Measurements from ENCODE around the gene PLEKHG1. TPM values are rescaled to one million over a fixed set of nuclear protein-coding genes. Genes with fewer than 3 reads are reported as not detected.

Gene PLEKHG1
- total and polyA plus RNA-seq, 8 donors = 1.3 to 6.4 (median 2.6) TPM

GRCh38 chr6:150624191-150624590, 24.5 kb downstream of the PLEKHG1 start:
- peaks cover 0 to 9% (median 0%) of the 10 kb centered on the region in 3 donors for H3K4me1 ChIP-seq
- WGBS, 2 donors = 65 to 78% methylated on average over 5 of the region's 5 CpGs
- no peaks in the 10 kb centered on the region for H3K9me3 ChIP-seq
- H3K36me3 ChIP-seq = no peaks in the 10 kb centered on the region
- ATAC-seq = no peak
- no peak overlapping the region for H3K27ac ChIP-seq
- no peak for TF ChIP-seq CTCF (IDR thresholded peaks at IDR 0.05)
- no peak overlapping the region for H3K4me3 ChIP-seq
- no peaks in the 10 kb centered on the region for H3K27me3 ChIP-seq
- FAIRE-seq = no peak
- intact Hi-C loops (cut with DNase I) = no loop called here
- DNase-seq = no peak

GRCh38 chr6:150625927-150626326, 26.2 kb downstream of the PLEKHG1 start:
- WGBS, 2 donors = 85 to 89% methylated on average over 4 of the region's 4 CpGs
- Histone ChIP-seq H3K9me3 (no peaks in the 10 kb centered on the region), H3K4me1 (peaks cover 0 to 9% (median 0%) of the 10 kb centered on the region in 3 donors), H3K4me3 (no peak overlapping the region), H3K36me3 (no peaks in the 10 kb centered on the region), H3K27ac (no peak overlapping the region), H3K27me3 (no peaks in the 10 kb centered on the region)
- no peak for DNase-seq
- no peak for TF ChIP-seq CTCF (IDR thresholded peaks at IDR 0.05)
- no peak for FAIRE-seq
- ATAC-seq = no peak
- intact Hi-C loops (cut with DNase I) = no loop called here

- peak overlapping the region in 1 of 4 donors; percentile 37 for H3K27ac ChIP-seq
- DNase-seq (no peak), ATAC-seq (no peak), FAIRE-seq (no peak)
- H3K36me3 ChIP-seq = no peaks in the 10 kb centered on the region
- peaks cover 0 to 9% (median 0%) of the 10 kb centered on the region in 3 donors for H3K4me1 ChIP-seq
- H3K4me3 ChIP-seq = no peak overlapping the region
- H3K9me3 ChIP-seq = no peaks in the 10 kb centered on the region
- intact Hi-C loops (cut with DNase I) = no loop called here
- no peaks in the 10 kb centered on the region for H3K27me3 ChIP-seq
- no peak for TF ChIP-seq CTCF (IDR thresholded peaks at IDR 0.05)
Measured at GRCh38 chr6:150627154-150627553, 27.5 kb downstream of the PLEKHG1 start.

- Histone ChIP-seq H3K4me1 (peaks cover 0 to 9% (median 0%) of the 10 kb centered on the region in 3 donors), H3K4me3 (no peak overlapping the region), H3K36me3 (no peaks in the 10 kb centered on the region), H3K27me3 (no peaks in the 10 kb centered on the region), H3K9me3 (no peaks in the 10 kb centered on the region), H3K27ac (peak overlapping the region in 1 of 4 donors; percentile 37)
- WGBS, 2 donors = 37 to 50% methylated on average over 5 of the region's 5 CpGs
- FAIRE-seq (no peak), ATAC-seq (peak in 1 of 4 donors; percentile 22), DNase-seq (no peak)
- intact Hi-C loops (cut with DNase I) = no loop called here
- no peak for TF ChIP-seq CTCF (IDR thresholded peaks at IDR 0.05)
Measured at GRCh38 chr6:150627585-150628025, 27.9 kb downstream of the PLEKHG1 start.

GRCh38 chr6:150628908-150629307, 29.2 kb downstream of the PLEKHG1 start:
- no peak for FAIRE-seq
- Histone ChIP-seq H3K27me3 (no peaks in the 10 kb centered on the region), H3K4me3 (no peak overlapping the region), H3K9me3 (no peaks in the 10 kb centered on the region), H3K4me1 (peaks cover 0 to 9% (median 0%) of the 10 kb centered on the region in 3 donors), H3K27ac (peak overlapping the region in 1 of 4 donors; percentile 19), H3K36me3 (no peaks in the 10 kb centered on the region)
- intact Hi-C loops (cut with DNase I) = no loop called here
- no peak for DNase-seq
- TF ChIP-seq CTCF (IDR thresholded peaks at IDR 0.05) = no peak
- ATAC-seq = no peak
- WGBS, 2 donors = 64 to 68% methylated on average over 6 of the region's 6 CpGs
